ENCODE results near the gene STN1. TPM values are rescaled to one million over a fixed set of nuclear protein-coding genes. Genes with fewer than 3 reads are reported as not detected.

The STN1 gene
- total RNA-seq, 2 experiments from 2014 or later: 37.5 to 52.0 TPM

DNA sequence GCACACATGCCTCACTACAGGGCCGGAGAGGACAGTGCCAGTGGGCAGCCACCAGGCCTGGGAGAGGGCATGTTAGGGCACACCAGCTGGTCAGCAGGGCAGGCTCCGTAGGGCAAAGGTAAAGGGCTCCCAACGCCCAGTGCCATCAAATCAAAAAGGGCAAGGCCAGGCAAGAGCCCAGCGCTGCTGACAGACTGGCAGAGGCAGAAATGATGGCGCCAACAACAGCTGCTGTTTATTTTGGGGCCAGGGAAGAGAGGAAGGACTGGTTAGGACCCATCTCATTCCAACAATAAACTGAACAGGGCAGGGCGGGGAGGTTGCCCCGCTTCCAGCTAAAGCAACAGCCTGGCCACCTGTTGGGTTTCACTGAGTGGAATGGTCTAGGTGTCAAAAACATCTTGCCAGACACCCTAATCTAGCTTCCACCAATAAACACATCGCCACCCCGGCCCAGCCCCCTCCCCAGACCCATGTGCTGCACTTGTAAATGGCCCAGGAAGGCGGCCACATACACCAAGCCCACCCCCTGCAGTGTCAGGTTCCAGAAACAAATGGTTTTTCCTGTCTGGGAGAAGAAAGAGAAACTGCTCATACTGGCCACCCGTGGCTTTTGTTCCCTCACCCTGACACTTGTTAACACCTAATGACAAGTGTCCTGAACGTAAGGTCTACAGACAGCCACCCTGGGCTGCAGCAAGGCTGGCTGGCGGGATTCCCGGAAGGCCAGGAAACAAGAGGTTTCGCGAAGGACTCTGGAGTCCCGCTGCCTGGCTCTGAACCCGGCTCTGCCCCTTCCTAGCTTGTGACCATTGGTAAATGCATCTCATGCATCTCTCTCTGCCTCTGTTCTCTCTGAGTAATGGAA is 77.9 kb downstream of the STN1 start:
- Mint-ChIP-seq H3K27me3 (peaks cover 3% of the 10 kb centered on the region), H3K9me3 (ENCODE audit: low read depth) (no peaks in the 10 kb centered on the region), H3K27ac (no peak overlapping the region), H3K4me3 (no peak overlapping the region), H3K36me3 (no peaks in the 10 kb centered on the region), H3K4me1 (peaks cover 3% of the 10 kb centered on the region)
- CTCF ChIA-PET: interaction anchor here (1.1 to 2.0 kb wide), 2 partner anchors 7 to 15 kb away, joined by 4 to 5 read pairs; partner anchors contain the start of gene SH3PXD2A
- ATAC-seq: no peak
- DNase-seq: no peak

- Mint-ChIP-seq H3K4me3 (no peak overlapping the region), H3K4me1 (no peaks in the 10 kb centered on the region), H3K36me3 (no peaks in the 10 kb centered on the region), H3K27ac (no peak overlapping the region), H3K9me3 (ENCODE audit: low read depth) (no peaks in the 10 kb centered on the region), H3K27me3 (peaks cover 3% of the 10 kb centered on the region)
- DNase-seq (no peak), ATAC-seq (no peak)
- CTCF ChIA-PET: interaction anchor here (1.1 to 2.0 kb wide), 2 partner anchors 8 to 15 kb away, joined by 4 to 5 read pairs; partner anchors contain the start of gene SH3PXD2A
These were observed 78.5 kb downstream of the STN1 start for GRCh38 chr10:103839519-103839871.

GRCh38 chr10:103838862-103839518 is 79.0 kb downstream of the STN1 start:
- no peaks in the 10 kb centered on the region for H3K9me3 Mint-ChIP-seq (ENCODE audit: low read depth)
- no peaks in the 10 kb centered on the region for H3K36me3 Mint-ChIP-seq
- no peak for ATAC-seq
- no peaks in the 10 kb centered on the region for H3K4me1 Mint-ChIP-seq
- DNase-seq: no peak
- CTCF ChIA-PET: interaction anchor here (0.6 to 2.0 kb wide), 3 partner anchors 9 to 20 kb away, joined by 3 to 5 read pairs (median 4); partner anchors contain the start of gene SH3PXD2A
- H3K27me3 Mint-ChIP-seq: peaks cover 3% of the 10 kb centered on the region
- H3K27ac Mint-ChIP-seq: no peak overlapping the region
- no peak overlapping the region for H3K4me3 Mint-ChIP-seq

GRCh38 chr10:103838070-103838395 is 80.0 kb downstream of the STN1 start:
- Mint-ChIP-seq H3K4me1 (no peaks in the 10 kb centered on the region), H3K9me3 (ENCODE audit: low read depth) (peaks cover 2% of the 10 kb centered on the region), H3K27ac (no peak overlapping the region), H3K4me3 (no peak overlapping the region), H3K27me3 (peaks cover 3% of the 10 kb centered on the region), H3K36me3 (no peaks in the 10 kb centered on the region)
- ATAC-seq (no peak), DNase-seq (no peak)
- CTCF ChIA-PET: interaction anchor here (1.2 kb wide), 1 partner anchor 11 kb away, joined by 3 read pairs; no protein-coding TSS in a partner anchor

GRCh38 chr10:103837370-103838069 is 80.5 kb downstream of the STN1 start:
- peaks cover 2% of the 10 kb centered on the region for H3K9me3 Mint-ChIP-seq (ENCODE audit: low read depth)
- no peak overlapping the region for H3K4me3 Mint-ChIP-seq
- H3K27me3 Mint-ChIP-seq: peaks cover 3% of the 10 kb centered on the region
- no peak overlapping the region for H3K27ac Mint-ChIP-seq
- CTCF ChIA-PET: interaction anchor here (1.2 kb wide), 1 partner anchor 11 kb away, joined by 3 read pairs; no protein-coding TSS in a partner anchor
- H3K4me1 Mint-ChIP-seq: no peaks in the 10 kb centered on the region
- DNase-seq: no peak
- ATAC-seq: no peak
- no peaks in the 10 kb centered on the region for H3K36me3 Mint-ChIP-seq

DNA sequence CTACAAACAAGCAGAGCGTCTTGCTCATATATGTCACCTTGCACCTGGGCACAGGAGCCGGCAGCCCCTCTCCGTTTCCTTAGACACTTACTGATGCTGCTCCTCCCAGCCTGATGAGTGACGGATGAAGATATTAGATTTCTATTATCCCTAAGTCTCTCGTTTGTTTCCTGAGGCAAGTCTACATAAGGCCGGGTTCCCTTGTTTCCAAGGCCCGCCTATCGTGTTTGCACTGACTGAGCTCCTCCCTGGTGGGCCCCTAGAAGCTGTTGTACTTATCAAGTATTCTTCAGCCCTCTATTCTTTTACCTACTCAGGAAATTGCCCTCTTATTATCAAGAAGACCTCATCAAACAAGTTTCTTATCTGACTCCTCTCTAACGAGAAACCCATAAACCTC is 81.1 kb downstream of the STN1 start:
- CTCF ChIA-PET: no interaction called here
- Mint-ChIP-seq H3K27ac (no peak overlapping the region), H3K27me3 (peaks cover 4% of the 10 kb centered on the region)

DNA sequence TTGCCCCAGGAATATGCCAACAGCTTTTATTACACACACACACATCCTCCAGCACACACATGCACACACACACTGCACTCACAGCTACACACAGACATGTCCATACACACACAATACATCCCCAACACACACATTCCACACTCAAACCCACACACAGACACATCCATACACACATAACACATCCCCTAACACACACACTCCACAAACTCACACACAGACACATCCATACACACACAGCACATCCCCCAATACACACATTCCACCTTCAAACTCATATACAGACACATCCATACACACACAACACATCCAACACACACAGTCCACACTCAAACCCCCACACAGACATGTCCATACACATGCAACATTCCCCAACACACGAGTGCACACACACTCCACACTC is 81.7 kb downstream of the STN1 start:
- Mint-ChIP-seq H3K4me3 (no peak overlapping the region), H3K36me3 (no peaks in the 10 kb centered on the region), H3K4me1 (no peaks in the 10 kb centered on the region), H3K9me3 (ENCODE audit: low read depth) (peaks cover 2% of the 10 kb centered on the region), H3K27ac (no peak overlapping the region), H3K27me3 (peaks cover 5% of the 10 kb centered on the region)
- CTCF ChIA-PET: interaction anchor here (1.2 kb wide), 1 partner anchor 16 kb away, joined by 3 read pairs; no protein-coding TSS in a partner anchor
- ATAC-seq: no peak
- DNase-seq: no peak

More for the DNA sequence above, 81.1 kb downstream of the STN1 start:
- no peak for DNase-seq
- ATAC-seq: no peak
- H3K9me3 Mint-ChIP-seq (ENCODE audit: low read depth): peaks cover 2% of the 10 kb centered on the region
- no peak overlapping the region for H3K4me3 Mint-ChIP-seq
- H3K4me1 Mint-ChIP-seq: no peaks in the 10 kb centered on the region
- H3K36me3 Mint-ChIP-seq: no peaks in the 10 kb centered on the region

GRCh38 chr10:103835096-103836050 is 82.6 kb downstream of the STN1 start:
- CTCF ChIA-PET: interaction anchor here (1.2 to 2.2 kb wide), 3 partner anchors 13 to 20 kb away, joined by 3 to 6 read pairs (median 3); partner anchors contain the start of gene SH3PXD2A

GRCh38 chr10:103834436-103835095 is 83.4 kb downstream of the STN1 start:
- Mint-ChIP-seq H3K4me3 (no peak overlapping the region), H3K27me3 (peaks cover 15% of the 10 kb centered on the region), H3K4me1 (no peaks in the 10 kb centered on the region), H3K27ac (no peak overlapping the region), H3K9me3 (ENCODE audit: low read depth) (peaks cover 2% of the 10 kb centered on the region), H3K36me3 (no peaks in the 10 kb centered on the region)
- ATAC-seq: no peak
- CTCF ChIA-PET: interaction anchor here (1.2 to 2.2 kb wide), 2 partner anchors 14 to 20 kb away, joined by 3 to 6 read pairs; partner anchors contain the start of gene SH3PXD2A
- DNase-seq: no peak

More at GRCh38 chr10:103835096-103836050, 82.6 kb downstream of the STN1 start:
- Mint-ChIP-seq H3K27ac (no peak overlapping the region), H3K36me3 (no peaks in the 10 kb centered on the region), H3K4me3 (no peak overlapping the region), H3K4me1 (no peaks in the 10 kb centered on the region), H3K9me3 (ENCODE audit: low read depth) (peaks cover 2% of the 10 kb centered on the region), H3K27me3 (peaks cover 9% of the 10 kb centered on the region)
- ATAC-seq (no peak), DNase-seq (no peak)

- CTCF ChIA-PET: interaction anchor here (0.6 to 2.2 kb wide), 4 partner anchors 13 to 50 kb away, joined by 3 to 6 read pairs (median 4); partner anchors contain the start of gene SH3PXD2A
- H3K36me3 Mint-ChIP-seq: no peaks in the 10 kb centered on the region
- ATAC-seq (no peak), DNase-seq (no peak)
- no peaks in the 10 kb centered on the region for H3K4me1 Mint-ChIP-seq
- H3K4me3 Mint-ChIP-seq: no peak overlapping the region
- no peak overlapping the region for H3K27ac Mint-ChIP-seq
- peaks cover 2% of the 10 kb centered on the region for H3K9me3 Mint-ChIP-seq (ENCODE audit: low read depth)
- peaks cover 22% of the 10 kb centered on the region for H3K27me3 Mint-ChIP-seq
These were observed 84.1 kb downstream of the STN1 start for GRCh38 chr10:103833731-103834365.

GRCh38 chr10:103832806-103833205 is 85.2 kb downstream of the STN1 start:
- no peak overlapping the region for H3K4me3 Mint-ChIP-seq
- CTCF ChIA-PET: no interaction called here
- H3K4me1 Mint-ChIP-seq: no peaks in the 10 kb centered on the region
- no peak for ATAC-seq
- DNase-seq: no peak
- H3K27ac Mint-ChIP-seq: no peak overlapping the region
- H3K27me3 Mint-ChIP-seq: peaks cover 22% of the 10 kb centered on the region
- no peaks in the 10 kb centered on the region for H3K36me3 Mint-ChIP-seq
- H3K9me3 Mint-ChIP-seq (ENCODE audit: low read depth): peaks cover 2% of the 10 kb centered on the region

Measured in activated CD8-positive, alpha-beta memory T cell treated with anti-CD3 and anti-CD28 coated beads, Interleukin-2, amount 10 ng/mL, durations not matched to agents 7 days and 5 days (primary cell).